HL-60 (cell line): ENCODE measurements around the gene FASTKD3.
A peak's percentile ranks its signal among the peaks of the same experiment; 100 is the strongest.

Experiments used
- DNase-seq, 2 experiments: peaks; one replicate each; pipeline ENCODE4 v3.0.0-alpha.2; 2010 to 2020; ENCODE audit warnings: low read depth in 1 of 2, low spot score in 1 of 2
- H3K27ac ChIP-seq: fragments of 250-450 bp; sonication (Bioruptor Pico); replicated peaks from 2 replicates; pipeline ENCODE4 v1.5.1; 2020; ENCODE audit warnings: mild to moderate bottlenecking, moderate library complexity
- H3K27me3 ChIP-seq: fragments of 250-450 bp; sonication (Bioruptor Pico); 2 replicates; pipeline ENCODE4 v1.5.1; 2021; ENCODE audit warnings: mild to moderate bottlenecking, moderate library complexity; ENCODE audit not compliant: insufficient read depth, poor library complexity, severe bottlenecking
- H3K4me3 ChIP-seq: replicated peaks from 2 replicates; pipeline ENCODE4 v1.5.1; 2011; ENCODE audit warnings: mild to moderate bottlenecking, control low read depth, low read length; ENCODE audit not compliant: insufficient read depth
- GABPA ChIP-seq: IDR thresholded peaks from 2 replicates; pipeline ENCODE4 v1.6.1; 2012; ENCODE audit warnings: low read depth
- POLR2AphosphoS5 ChIP-seq: IDR thresholded peaks from 2 replicates; pipeline ENCODE4 v1.6.1; 2012; ENCODE audit warnings: low read depth
- REST ChIP-seq: IDR thresholded peaks from 2 replicates; pipeline ENCODE4 v1.6.1; 2012; ENCODE audit warnings: low read depth; ENCODE audit not compliant: insufficient replicate concordance
- SPI1 ChIP-seq: IDR thresholded peaks from 2 replicates; pipeline ENCODE4 v1.6.1; 2012; ENCODE audit warnings: low read depth, mild to moderate bottlenecking, borderline replicate concordance
- TF ChIP-seq, protein P1 (sequence below): IDR thresholded peaks from one replicate; pipeline ENCODE4 v1.5.1; 2011; ENCODE audit warnings: low read length, control low read depth, inconsistent platforms; ENCODE audit not compliant: insufficient read depth

The FASTKD3 gene

GRCh38 chr5:7878381-7878873 is 9.6 kb upstream of the FASTKD3 start:
- peak; percentile 58 for DNase-seq
- H3K27me3 ChIP-seq, result no peaks in the 10 kb centered on the region
- H3K27ac ChIP-seq, result 0 out of 2 replicates have a peak overlapping the region, but pooled peaks have one; percentile 5
- H3K4me3 ChIP-seq, result no peak overlapping the region
- TF ChIP-seq, protein P1, sequence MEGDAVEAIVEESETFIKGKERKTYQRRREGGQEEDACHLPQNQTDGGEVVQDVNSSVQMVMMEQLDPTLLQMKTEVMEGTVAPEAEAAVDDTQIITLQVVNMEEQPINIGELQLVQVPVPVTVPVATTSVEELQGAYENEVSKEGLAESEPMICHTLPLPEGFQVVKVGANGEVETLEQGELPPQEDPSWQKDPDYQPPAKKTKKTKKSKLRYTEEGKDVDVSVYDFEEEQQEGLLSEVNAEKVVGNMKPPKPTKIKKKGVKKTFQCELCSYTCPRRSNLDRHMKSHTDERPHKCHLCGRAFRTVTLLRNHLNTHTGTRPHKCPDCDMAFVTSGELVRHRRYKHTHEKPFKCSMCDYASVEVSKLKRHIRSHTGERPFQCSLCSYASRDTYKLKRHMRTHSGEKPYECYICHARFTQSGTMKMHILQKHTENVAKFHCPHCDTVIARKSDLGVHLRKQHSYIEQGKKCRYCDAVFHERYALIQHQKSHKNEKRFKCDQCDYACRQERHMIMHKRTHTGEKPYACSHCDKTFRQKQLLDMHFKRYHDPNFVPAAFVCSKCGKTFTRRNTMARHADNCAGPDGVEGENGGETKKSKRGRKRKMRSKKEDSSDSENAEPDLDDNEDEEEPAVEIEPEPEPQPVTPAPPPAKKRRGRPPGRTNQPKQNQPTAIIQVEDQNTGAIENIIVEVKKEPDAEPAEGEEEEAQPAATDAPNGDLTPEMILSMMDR, result no peak

DNA sequence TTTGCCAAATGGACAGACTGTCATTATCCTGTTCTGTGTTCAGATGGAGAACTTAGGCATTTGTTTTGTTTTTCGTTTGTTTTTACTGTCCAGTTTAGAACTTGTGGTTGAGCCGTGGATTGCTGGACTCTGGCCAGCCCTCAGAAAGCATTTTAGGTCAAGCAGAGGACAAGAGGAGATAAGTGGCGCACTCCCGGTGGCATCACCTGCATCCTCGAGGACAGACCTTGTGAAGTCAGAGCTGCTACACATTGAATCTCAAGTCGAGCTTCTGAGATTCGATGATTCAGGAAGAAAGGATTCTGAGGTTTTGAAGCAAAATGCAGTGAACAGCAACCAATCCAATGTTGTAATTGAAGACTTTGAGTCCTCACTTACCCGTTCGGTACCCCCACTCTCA is 9.0 kb upstream of the FASTKD3 start:
- Histone ChIP-seq H3K27ac (no peak overlapping the region), H3K4me3 (no peak overlapping the region), H3K27me3 (no peaks in the 10 kb centered on the region)
- DNase-seq, result no peak
- TF ChIP-seq, protein P1, result no peak
- no peak for TF ChIP-seq POLR2AphosphoS5
- no peak for TF ChIP-seq REST
- TF ChIP-seq GABPA, result no peak
- TF ChIP-seq SPI1, result no peak

DNA sequence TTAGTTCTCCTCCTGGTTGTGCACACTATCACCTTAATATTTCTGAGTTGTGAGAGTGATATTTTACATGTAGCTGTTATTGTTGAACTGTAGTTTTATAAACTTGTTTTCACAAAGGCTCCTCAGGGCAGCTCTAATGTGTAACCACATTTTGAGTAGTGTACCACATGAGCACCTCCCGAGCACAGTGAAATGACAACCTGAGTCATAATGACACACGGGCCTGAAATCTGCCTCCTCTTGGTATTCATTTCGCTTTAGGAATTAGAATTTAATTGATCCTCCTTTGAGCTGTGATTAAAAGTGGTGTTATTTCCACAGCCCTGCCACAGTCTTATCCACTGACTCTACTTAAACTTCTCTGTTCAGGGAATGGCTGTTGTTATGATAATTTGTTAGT is 8.0 kb upstream of the FASTKD3 start:
- no peak for DNase-seq
- H3K27ac ChIP-seq, result no peak overlapping the region
- no peak overlapping the region for H3K4me3 ChIP-seq
- H3K27me3 ChIP-seq, result no peaks in the 10 kb centered on the region
- TF ChIP-seq POLR2AphosphoS5 (no peak), SPI1 (no peak), GABPA (no peak), REST (no peak)
- TF ChIP-seq, protein P1, result no peak

GRCh38 chr5:7875151-7875550 is 6.3 kb upstream of the FASTKD3 start:
- no peaks in the 10 kb centered on the region for H3K27me3 ChIP-seq
- H3K4me3 ChIP-seq, result no peak overlapping the region
- TF ChIP-seq REST, result no peak
- TF ChIP-seq, protein P1, result no peak
- TF ChIP-seq SPI1, result no peak
- TF ChIP-seq POLR2AphosphoS5, result no peak
- TF ChIP-seq GABPA, result no peak
- no peak overlapping the region for H3K27ac ChIP-seq
- no peak for DNase-seq
